Natural killer cell (primary cell): ENCODE data around the gene WNT5A. TPM values are rescaled to one million over a fixed set of nuclear protein-coding genes. Genes with fewer than 3 reads are reported as not detected.

ENCODE experiments used
- ATAC-seq, 3 donors: fragments of 150-1000 bp in 2 of 3; fragments of 200-7000 bp in 1 of 3; cut with Tn5 transposase; 1 replicate in 1 of 3; 2 replicates in 2 of 3; pipeline ENCODE4 v1.10.0; 2021; ENCODE audit warnings: mild to moderate bottlenecking in 2 of 3, moderate library complexity in 2 of 3
- DNase-seq, 2 donors: peaks; one replicate each; pipeline versions ENCODE4 v3.0.0 to v3.0.0-alpha.2; 2013 to 2021; ENCODE audit warnings: mixed read lengths in 1 of 2
- H3K27ac ChIP-seq: one replicate; pipeline ENCODE4 v1.5.1; 2013; ENCODE audit warnings: mild to moderate bottlenecking, low read length
- H3K27me3 ChIP-seq: one replicate; pipeline ENCODE4 v1.6.1; 2013; ENCODE audit warnings: low read length; ENCODE audit not compliant: control insufficient read depth, insufficient read depth
- H3K36me3 ChIP-seq: one replicate; pipeline ENCODE4 v1.6.1; 2013; ENCODE audit warnings: low read length; ENCODE audit not compliant: control insufficient read depth, insufficient read depth
- H3K4me1 ChIP-seq: one replicate; pipeline ENCODE4 v1.6.1; 2013; ENCODE audit warnings: low read length; ENCODE audit not compliant: control insufficient read depth, insufficient read depth
- H3K4me3 ChIP-seq: one replicate; pipeline ENCODE4 v1.5.1; 2013; ENCODE audit warnings: low read length
- H3K9me3 ChIP-seq: one replicate; pipeline ENCODE4 v1.6.1; 2013; ENCODE audit warnings: low read length; ENCODE audit not compliant: control insufficient read depth, insufficient read depth
- H3K27ac Mint-ChIP-seq, 2 donors: one replicate each; pipeline ENCODE4 v1.8.0; 2022; ENCODE audit warnings: mild to moderate bottlenecking in 2 of 2, mixed read lengths in 2 of 2, moderate library complexity in 1 of 2
- H3K27me3 Mint-ChIP-seq, 2 donors: one replicate each; pipeline ENCODE4 v1.8.0; 2022; ENCODE audit warnings: low read depth in 2 of 2, mixed read lengths in 2 of 2
- H3K36me3 Mint-ChIP-seq: one replicate; pipeline ENCODE4 v1.8.0; 2022; ENCODE audit warnings: mixed read lengths
- H3K4me1 Mint-ChIP-seq, 2 donors: one replicate each; pipeline ENCODE4 v1.8.0; 2022; ENCODE audit warnings: mixed read lengths in 2 of 2
- H3K4me3 Mint-ChIP-seq: one replicate; pipeline ENCODE4 v1.8.0; 2022; ENCODE audit warnings: mild to moderate bottlenecking, moderate library complexity, mixed read lengths
- H3K9me3 Mint-ChIP-seq, 2 donors: one replicate each; pipeline ENCODE4 v1.8.0; 2022; ENCODE audit warnings: mixed read lengths in 2 of 2
- CTCF ChIP-seq: fragments of 200-600 bp; IDR thresholded peaks from one replicate; pipeline ENCODE4 v1.8.0; 2022; ENCODE audit warnings: antibody characterized with exemption
- WGBS: methylation state at CpG from one replicate; pipeline ENCODE4 v1.1.7; 2013; ENCODE audit warnings: missing lambda C conversion rate; ENCODE audit not compliant: insufficient coverage; 5-methylcytosine and 5-hydroxymethylcytosine counted together
- intact Hi-C: fragments of 100-400 bp; cut with micrococcal nuclease; formaldehyde crosslinking; loops from one replicate; pipeline ENCODE4 v1.14.2; 2022
- total RNA-seq, 4 donors: library from RNA; stranded (reverse); fragments of 120-200 nt in 1 of 4; gene quantifications; one replicate each; pipeline versions ENCODE4 v1.2.3 to v1.2.4, GENCODE V29; 2013 to 2022

WNT5A gene
- total RNA-seq, 3 donors from 2014 or later (not counting 1 experiment from before 2014, with no cell fraction given): not detected

GRCh38 chr3:55482496-55483195 lies 4.5 kb downstream of the WNT5A start:
- Mint-ChIP-seq H3K27ac (no peak overlapping the region), H3K4me1 (peaks cover 0 to 4% of the 10 kb centered on the region in 2 donors), H3K27me3 (peaks cover 48 to 62% of the 10 kb centered on the region in 2 donors), H3K36me3 (no peaks in the 10 kb centered on the region), H3K9me3 (no peaks in the 10 kb centered on the region), H3K4me3 (no peak overlapping the region)
- Histone ChIP-seq H3K4me1 (no peaks in the 10 kb centered on the region), H3K36me3 (no peaks in the 10 kb centered on the region), H3K9me3 (no peaks in the 10 kb centered on the region), H3K27me3 (peaks cover 28% of the 10 kb centered on the region), H3K4me3 (no peak overlapping the region), H3K27ac (no peak overlapping the region)
- ATAC-seq: no peak
- DNase-seq: no peak
- intact Hi-C loops: no loop called here
- 4% methylated on average over 36 of the region's 38 CpGs for WGBS
- TF ChIP-seq CTCF: no peak

GRCh38 chr3:55481744-55482495 lies 5.2 kb downstream of the WNT5A start:
- 6% methylated on average over 29 of the region's 37 CpGs for WGBS
- H3K27ac Mint-ChIP-seq: no peak overlapping the region
- H3K36me3 Mint-ChIP-seq: no peaks in the 10 kb centered on the region
- H3K27me3 Mint-ChIP-seq: peaks cover 48 to 62% of the 10 kb centered on the region in 2 donors
- no peaks in the 10 kb centered on the region for H3K9me3 Mint-ChIP-seq
- TF ChIP-seq CTCF: no peak
- no peaks in the 10 kb centered on the region for H3K36me3 ChIP-seq
- no peaks in the 10 kb centered on the region for H3K4me1 ChIP-seq
- H3K9me3 ChIP-seq: no peaks in the 10 kb centered on the region
- no peak for DNase-seq
- H3K27me3 ChIP-seq: peaks cover 23% of the 10 kb centered on the region
- no peak overlapping the region for H3K27ac ChIP-seq
- no peak for ATAC-seq
- intact Hi-C loops: no loop called here
- H3K4me1 Mint-ChIP-seq: peaks cover 0 to 4% of the 10 kb centered on the region in 2 donors
- H3K4me3 Mint-ChIP-seq: no peak overlapping the region
- H3K4me3 ChIP-seq: no peak overlapping the region

GRCh38 chr3:55480911-55481743 lies 6.0 kb downstream of the WNT5A start:
- no peak for TF ChIP-seq CTCF
- no peak for DNase-seq
- H3K36me3 Mint-ChIP-seq: no peaks in the 10 kb centered on the region
- peaks cover 43 to 54% of the 10 kb centered on the region in 2 donors for H3K27me3 Mint-ChIP-seq
- H3K36me3 ChIP-seq: no peaks in the 10 kb centered on the region
- no peak for ATAC-seq
- WGBS: 5% methylated on average over 42 of the region's 42 CpGs
- H3K27me3 ChIP-seq: peaks cover 22% of the 10 kb centered on the region
- H3K4me1 Mint-ChIP-seq: peaks cover 0 to 4% of the 10 kb centered on the region in 2 donors
- no peak overlapping the region for H3K27ac ChIP-seq
- H3K9me3 Mint-ChIP-seq: no peaks in the 10 kb centered on the region
- H3K27ac Mint-ChIP-seq: no peak overlapping the region
- intact Hi-C loops: no loop called here
- no peak overlapping the region for H3K4me3 ChIP-seq
- H3K4me1 ChIP-seq: no peaks in the 10 kb centered on the region
- H3K9me3 ChIP-seq: no peaks in the 10 kb centered on the region
- H3K4me3 Mint-ChIP-seq: no peak overlapping the region
